GM19328 (cell line): ENCODE data around the gene ZBED5.
A peak's percentile ranks its signal among the peaks of the same experiment; 100 is the strongest.

Experiments
- ATAC-seq: cut with Tn5 transposase; IDR thresholded peaks from one replicate; pipeline ENCODE4 v1.9.1; 2021; ENCODE audit warnings: mild to moderate bottlenecking, moderate library complexity; ENCODE audit not compliant: unreplicated experiment

Gene ZBED5

GRCh38 chr11:10881892-10882291, 24.0 kb upstream of the ZBED5 start:
- ATAC-seq, result no peak

- ATAC-seq, result no peak
Observed at GRCh38 chr11:10878408-10879214, 20.8 kb upstream of the ZBED5 start.

- ATAC-seq, result no peak
Observed at GRCh38 chr11:10876158-10876557, 18.3 kb upstream of the ZBED5 start.

GRCh38 chr11:10875430-10876021, 17.7 kb upstream of the ZBED5 start:
- no peak for ATAC-seq

- ATAC-seq, result no peak
Observed at GRCh38 chr11:10872097-10872496, 14.2 kb upstream of the ZBED5 start.

GRCh38 chr11:10868352-10868751, 10.5 kb upstream of the ZBED5 start:
- no peak for ATAC-seq

GRCh38 chr11:10866893-10867331, 9.1 kb upstream of the ZBED5 start:
- no peak for ATAC-seq

- no peak for ATAC-seq
Observed at GRCh38 chr11:10865837-10866270, 8.0 kb upstream of the ZBED5 start.

GRCh38 chr11:10864688-10865087, 6.8 kb upstream of the ZBED5 start:
- ATAC-seq, result no peak

- ATAC-seq, result no peak
Observed at GRCh38 chr11:10862446-10862845, 4.6 kb upstream of the ZBED5 start.

GRCh38 chr11:10861799-10862198, 3.9 kb upstream of the ZBED5 start:
- ATAC-seq, result no peak

GRCh38 chr11:10861047-10861446, 3.2 kb upstream of the ZBED5 start:
- ATAC-seq, result no peak

GRCh38 chr11:10858439-10859325, 829 bp upstream of the ZBED5 start:
- peak; percentile 9 for ATAC-seq

GRCh38 chr11:10857459-10857708, 469 bp downstream of the ZBED5 start:
- ATAC-seq, result peak; percentile 19

- ATAC-seq, result no peak
Observed at GRCh38 chr11:10856689-10857458, 979 bp downstream of the ZBED5 start.

GRCh38 chr11:10855295-10855694, 2.6 kb downstream of the ZBED5 start:
- no peak for ATAC-seq

- ATAC-seq, result no peak
Observed at GRCh38 chr11:10847960-10848860, 9.6 kb downstream of the ZBED5 start.

GRCh38 chr11:10846660-10847059, 11.2 kb downstream of the ZBED5 start:
- ATAC-seq, result no peak

- no peak for ATAC-seq
Observed at GRCh38 chr11:10845589-10845988, 12.3 kb downstream of the ZBED5 start.

- ATAC-seq, result no peak
Observed at GRCh38 chr11:10844796-10845195, 13.1 kb downstream of the ZBED5 start.
